Activated naive CD4-positive, alpha-beta T cell treated with anti-CD3 and anti-CD28 coated beads, Interleukin-2, amount 50 U/mL, for 24 hours (primary cell): ENCODE results near the gene DNAJC10.
"Not testable (repeated sequence)": the region's sequence is repeated elsewhere in the genome, so short reads cannot be mapped to it uniquely, and the experiment has no call there.

Experiments
- H3K27ac Mint-ChIP-seq: one replicate; pipeline ENCODE4 v1.8.0; 2021; ENCODE audit warnings: mild to moderate bottlenecking, mixed read lengths
- H3K27me3 Mint-ChIP-seq: one replicate; pipeline ENCODE4 v1.8.0; 2021; ENCODE audit warnings: mixed read lengths
- H3K36me3 Mint-ChIP-seq: one replicate; pipeline ENCODE4 v1.8.0; 2021; ENCODE audit warnings: mixed read lengths
- H3K4me1 Mint-ChIP-seq: one replicate; pipeline ENCODE4 v1.8.0; 2021; ENCODE audit warnings: mixed read lengths
- H3K4me3 Mint-ChIP-seq: one replicate; pipeline ENCODE4 v1.8.0; 2021; ENCODE audit warnings: mild to moderate bottlenecking, mixed read lengths
- H3K9me3 Mint-ChIP-seq: one replicate; pipeline ENCODE4 v1.8.0; 2021; ENCODE audit warnings: mixed read lengths

DNAJC10 gene, protein sequence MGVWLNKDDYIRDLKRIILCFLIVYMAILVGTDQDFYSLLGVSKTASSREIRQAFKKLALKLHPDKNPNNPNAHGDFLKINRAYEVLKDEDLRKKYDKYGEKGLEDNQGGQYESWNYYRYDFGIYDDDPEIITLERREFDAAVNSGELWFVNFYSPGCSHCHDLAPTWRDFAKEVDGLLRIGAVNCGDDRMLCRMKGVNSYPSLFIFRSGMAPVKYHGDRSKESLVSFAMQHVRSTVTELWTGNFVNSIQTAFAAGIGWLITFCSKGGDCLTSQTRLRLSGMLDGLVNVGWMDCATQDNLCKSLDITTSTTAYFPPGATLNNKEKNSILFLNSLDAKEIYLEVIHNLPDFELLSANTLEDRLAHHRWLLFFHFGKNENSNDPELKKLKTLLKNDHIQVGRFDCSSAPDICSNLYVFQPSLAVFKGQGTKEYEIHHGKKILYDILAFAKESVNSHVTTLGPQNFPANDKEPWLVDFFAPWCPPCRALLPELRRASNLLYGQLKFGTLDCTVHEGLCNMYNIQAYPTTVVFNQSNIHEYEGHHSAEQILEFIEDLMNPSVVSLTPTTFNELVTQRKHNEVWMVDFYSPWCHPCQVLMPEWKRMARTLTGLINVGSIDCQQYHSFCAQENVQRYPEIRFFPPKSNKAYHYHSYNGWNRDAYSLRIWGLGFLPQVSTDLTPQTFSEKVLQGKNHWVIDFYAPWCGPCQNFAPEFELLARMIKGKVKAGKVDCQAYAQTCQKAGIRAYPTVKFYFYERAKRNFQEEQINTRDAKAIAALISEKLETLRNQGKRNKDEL

GRCh38 chr2:182715892-182716649 lies at the start of gene DNAJC10:
TSS of gene DNAJC10 (plus strand) at chr2:182716257. CDS start at chr2:182718087, 1,830 bp downstream.
- no peak within 1 kb of the TSS for H3K27ac Mint-ChIP-seq
- no peaks in the 10 kb centered on the region for H3K9me3 Mint-ChIP-seq
- no peaks in the 10 kb centered on the region for H3K27me3 Mint-ChIP-seq
- H3K4me3 Mint-ChIP-seq: no peak within 1 kb of the TSS
- H3K36me3 Mint-ChIP-seq: peaks cover 6% of the 10 kb centered on the region
- H3K4me1 Mint-ChIP-seq: peaks cover 4% of the 10 kb centered on the region

GRCh38 chr2:182666674-182667314 lies 49.3 kb upstream of the DNAJC10 start:
- H3K4me3 Mint-ChIP-seq: no peak overlapping the region
- peaks cover 5% of the 10 kb centered on the region for H3K4me1 Mint-ChIP-seq
- H3K36me3 Mint-ChIP-seq: no peaks in the 10 kb centered on the region
- H3K9me3 Mint-ChIP-seq: no peaks in the 10 kb centered on the region
- no peak overlapping the region for H3K27ac Mint-ChIP-seq
- H3K27me3 Mint-ChIP-seq: no peaks in the 10 kb centered on the region

- H3K27ac Mint-ChIP-seq: no peak overlapping the region
These were observed 48.8 kb upstream of the DNAJC10 start for GRCh38 chr2:182667315-182667695.

DNA sequence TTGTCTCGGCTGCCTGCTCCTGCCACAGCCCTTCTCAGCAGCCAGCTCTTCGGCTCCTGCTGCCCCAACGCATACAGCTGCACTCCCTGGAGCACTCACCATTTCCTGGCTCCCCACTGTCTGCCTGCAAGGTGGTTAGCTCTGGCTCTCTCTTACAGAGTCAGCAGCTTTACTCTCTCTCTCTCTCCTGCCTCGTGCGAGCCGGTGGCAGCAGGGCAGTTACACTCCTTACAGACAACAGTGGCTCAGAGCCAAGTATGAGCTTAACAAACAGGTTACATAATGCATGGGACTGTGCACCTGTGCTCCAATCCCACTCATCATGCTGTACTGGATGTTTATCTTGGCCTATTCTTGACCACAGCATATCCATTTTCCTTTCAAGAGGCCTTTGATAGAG lies 47.4 kb upstream of the DNAJC10 start:
- Mint-ChIP-seq H3K9me3 (no peaks in the 10 kb centered on the region), H3K4me1 (peaks cover 5% of the 10 kb centered on the region), H3K4me3 (no peak overlapping the region)

More at GRCh38 chr2:182667315-182667695, 48.8 kb upstream of the DNAJC10 start:
- no peak overlapping the region for H3K4me3 Mint-ChIP-seq
- H3K27me3 Mint-ChIP-seq: no peaks in the 10 kb centered on the region
- H3K9me3 Mint-ChIP-seq: no peaks in the 10 kb centered on the region
- H3K36me3 Mint-ChIP-seq: no peaks in the 10 kb centered on the region
- H3K4me1 Mint-ChIP-seq: peaks cover 5% of the 10 kb centered on the region

DNA sequence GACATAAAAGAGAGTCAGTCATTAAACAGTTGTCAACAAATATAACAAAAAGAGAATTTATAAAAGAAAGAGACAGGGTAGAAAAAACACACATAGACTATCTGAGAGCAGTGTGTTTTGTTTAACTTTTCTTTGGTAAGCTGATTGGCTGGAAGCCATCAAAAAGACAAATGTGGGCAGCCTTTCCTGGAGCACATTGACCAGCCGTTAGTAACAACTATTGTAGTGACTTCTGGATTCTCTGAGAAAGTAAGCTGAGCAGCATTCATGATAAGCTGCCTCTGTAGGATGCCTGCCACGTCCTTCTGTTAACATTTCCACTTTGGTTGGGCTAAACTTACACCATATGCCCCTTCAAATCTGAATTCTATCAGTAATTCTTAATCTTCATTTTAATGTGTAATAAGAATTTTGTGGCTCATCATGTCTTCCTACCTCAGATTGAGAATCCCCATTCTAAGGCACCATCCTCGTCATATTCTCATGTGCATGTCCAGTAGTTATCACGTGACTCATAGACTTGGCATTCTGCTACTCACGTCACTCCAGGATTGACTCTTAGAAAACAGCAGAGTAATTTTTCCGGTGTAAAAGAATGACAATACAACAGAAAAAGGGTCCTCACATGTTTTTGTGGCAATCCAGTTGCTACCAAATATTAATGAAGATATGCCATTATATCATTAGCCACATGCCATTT lies 43.4 kb upstream of the DNAJC10 start:
- Mint-ChIP-seq H3K4me1 (no peaks in the 10 kb centered on the region), H3K27ac (no peak overlapping the region), H3K4me3 (no peak overlapping the region), H3K27me3 (peaks cover 7% of the 10 kb centered on the region), H3K36me3 (no peaks in the 10 kb centered on the region), H3K9me3 (peaks cover 6% of the 10 kb centered on the region)

More for the DNA sequence above, 47.4 kb upstream of the DNAJC10 start:
- Mint-ChIP-seq H3K36me3 (no peaks in the 10 kb centered on the region), H3K27me3 (no peaks in the 10 kb centered on the region), H3K27ac (no peak overlapping the region)

DNA sequence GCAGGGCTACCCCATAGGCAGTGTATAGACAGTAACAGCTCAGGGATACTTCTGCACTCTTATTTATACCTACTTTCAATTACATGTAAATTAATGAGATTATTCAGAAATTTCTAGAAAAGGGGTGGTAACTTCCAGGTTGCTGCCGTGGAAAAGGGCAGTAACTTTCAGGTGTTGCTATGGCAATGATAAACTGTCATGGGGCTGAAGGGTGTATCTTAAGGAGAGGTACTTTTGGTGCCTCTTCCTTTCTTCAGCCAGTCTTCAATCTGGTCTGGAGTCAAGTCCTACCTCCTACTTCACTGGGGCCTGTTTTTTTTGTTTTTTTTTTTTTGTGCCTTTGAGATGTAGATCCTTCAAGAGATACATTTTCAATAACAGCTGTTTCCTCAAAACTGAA lies 35.2 kb upstream of the DNAJC10 start:
- no peaks in the 10 kb centered on the region for H3K4me1 Mint-ChIP-seq
- H3K4me3 Mint-ChIP-seq: no peak overlapping the region
- H3K9me3 Mint-ChIP-seq: peaks cover 3% of the 10 kb centered on the region
- no peak overlapping the region for H3K27ac Mint-ChIP-seq
- H3K36me3 Mint-ChIP-seq: no peaks in the 10 kb centered on the region
- peaks cover 13% of the 10 kb centered on the region for H3K27me3 Mint-ChIP-seq

GRCh38 chr2:182682210-182682609 lies 33.8 kb upstream of the DNAJC10 start:
- Mint-ChIP-seq H3K4me3 (no peak overlapping the region), H3K27me3 (peaks cover 8% of the 10 kb centered on the region), H3K27ac (no peak overlapping the region), H3K4me1 (no peaks in the 10 kb centered on the region), H3K36me3 (no peaks in the 10 kb centered on the region), H3K9me3 (no peaks in the 10 kb centered on the region)

- no peaks in the 10 kb centered on the region for H3K4me1 Mint-ChIP-seq
- peaks cover 2% of the 10 kb centered on the region for H3K36me3 Mint-ChIP-seq
- no peak overlapping the region for H3K4me3 Mint-ChIP-seq
- H3K27me3 Mint-ChIP-seq: peaks cover 16% of the 10 kb centered on the region
- H3K9me3 Mint-ChIP-seq: no peaks in the 10 kb centered on the region
- no peak overlapping the region for H3K27ac Mint-ChIP-seq
These were observed 30.5 kb upstream of the DNAJC10 start for GRCh38 chr2:182685559-182685958.

GRCh38 chr2:182686763-182687162 lies 29.3 kb upstream of the DNAJC10 start:
- H3K9me3 Mint-ChIP-seq, H3K27ac Mint-ChIP-seq, H3K36me3 Mint-ChIP-seq, H3K4me1 Mint-ChIP-seq, H3K4me3 Mint-ChIP-seq: not testable (repeated sequence)
- peaks cover 16% of the 10 kb centered on the region for H3K27me3 Mint-ChIP-seq

GRCh38 chr2:182694189-182694588 lies 21.9 kb upstream of the DNAJC10 start:
- Mint-ChIP-seq H3K27ac (no peak overlapping the region), H3K4me3 (no peak overlapping the region), H3K4me1 (no peaks in the 10 kb centered on the region), H3K36me3 (no peaks in the 10 kb centered on the region), H3K9me3 (no peaks in the 10 kb centered on the region), H3K27me3 (peaks cover 2% of the 10 kb centered on the region)

DNA sequence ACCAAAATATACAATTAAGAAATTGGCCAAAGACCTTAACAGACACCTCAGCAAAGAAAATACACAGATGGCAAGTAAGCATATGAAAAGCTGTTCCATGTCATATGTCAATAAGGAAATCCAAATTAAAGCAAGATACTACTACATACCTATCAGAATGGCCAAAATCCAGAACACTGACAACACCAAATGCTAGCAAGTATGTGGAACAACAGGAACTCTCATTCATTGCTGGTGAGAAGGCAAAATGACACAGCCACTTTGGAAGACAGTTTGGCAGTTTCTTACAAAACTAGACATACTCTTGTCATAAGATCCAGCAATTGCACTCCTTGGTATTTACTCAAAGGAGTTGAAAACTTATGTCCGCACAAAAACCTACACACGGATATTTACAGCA lies 20.3 kb upstream of the DNAJC10 start:
- H3K27me3 Mint-ChIP-seq: peaks cover 2% of the 10 kb centered on the region
- H3K36me3 Mint-ChIP-seq: no peaks in the 10 kb centered on the region
- no peak overlapping the region for H3K27ac Mint-ChIP-seq
- no peaks in the 10 kb centered on the region for H3K4me1 Mint-ChIP-seq
- H3K4me3 Mint-ChIP-seq: no peak overlapping the region
- no peaks in the 10 kb centered on the region for H3K9me3 Mint-ChIP-seq

DNA sequence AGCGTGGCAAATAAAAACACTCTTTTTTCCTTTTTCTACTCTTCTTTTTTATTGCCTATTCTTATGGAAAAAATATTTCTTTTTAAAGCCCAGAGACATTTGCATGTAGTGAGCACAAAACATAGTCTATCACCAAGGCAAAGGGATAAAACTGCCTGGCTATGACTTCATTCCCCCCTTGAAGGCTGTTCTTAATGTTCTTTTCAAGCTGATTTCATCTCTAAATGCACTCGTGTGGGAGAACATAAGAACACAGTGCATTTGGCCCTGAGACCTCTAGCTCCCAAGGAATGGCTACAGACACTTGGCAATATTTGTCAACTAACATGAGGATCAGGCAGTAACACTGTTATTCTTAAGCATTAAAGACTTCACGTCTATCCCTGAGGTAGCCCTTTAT lies 17.4 kb upstream of the DNAJC10 start:
- no peaks in the 10 kb centered on the region for H3K36me3 Mint-ChIP-seq
- H3K27ac Mint-ChIP-seq: no peak overlapping the region
- peaks cover 6% of the 10 kb centered on the region for H3K27me3 Mint-ChIP-seq
- no peaks in the 10 kb centered on the region for H3K9me3 Mint-ChIP-seq
- no peaks in the 10 kb centered on the region for H3K4me1 Mint-ChIP-seq
- H3K4me3 Mint-ChIP-seq: no peak overlapping the region

GRCh38 chr2:182705761-182706160 lies 10.3 kb upstream of the DNAJC10 start:
- no peaks in the 10 kb centered on the region for H3K9me3 Mint-ChIP-seq
- H3K4me3 Mint-ChIP-seq: no peak overlapping the region
- H3K4me1 Mint-ChIP-seq: no peaks in the 10 kb centered on the region
- H3K36me3 Mint-ChIP-seq: peaks cover 2% of the 10 kb centered on the region
- no peak overlapping the region for H3K27ac Mint-ChIP-seq
- H3K27me3 Mint-ChIP-seq: peaks cover 11% of the 10 kb centered on the region

- no peaks in the 10 kb centered on the region for H3K4me1 Mint-ChIP-seq
- H3K9me3 Mint-ChIP-seq: no peaks in the 10 kb centered on the region
- peaks cover 11% of the 10 kb centered on the region for H3K27me3 Mint-ChIP-seq
- H3K4me3 Mint-ChIP-seq: no peak overlapping the region
- no peak overlapping the region for H3K27ac Mint-ChIP-seq
- H3K36me3 Mint-ChIP-seq: peaks cover 2% of the 10 kb centered on the region
These were observed 9.3 kb upstream of the DNAJC10 start for GRCh38 chr2:182706751-182707150.

GRCh38 chr2:182713601-182714000 lies 2.5 kb upstream of the DNAJC10 start:
- Mint-ChIP-seq H3K27me3 (no peaks in the 10 kb centered on the region), H3K36me3 (peaks cover 1% of the 10 kb centered on the region), H3K9me3 (no peaks in the 10 kb centered on the region), H3K27ac (no peak overlapping the region), H3K4me1 (no peaks in the 10 kb centered on the region), H3K4me3 (no peak overlapping the region)
